ENCODE data around the gene CCDC122. TPM values are rescaled to one million over a fixed set of nuclear protein-coding genes. Genes with fewer than 3 reads are reported as not detected.

Gene CCDC122
- total RNA-seq, 6 experiments from 2014 or later = 3.9 to 6.3 (median 5.2) TPM

- Mint-ChIP-seq H3K4me1 (ENCODE audit: low read depth) (peaks cover 33% of the 10 kb centered on the region), H3K27ac (no peak overlapping the region), H3K36me3 (ENCODE audit: low read depth) (peaks cover 10% of the 10 kb centered on the region; the same call in 1 of the 2 replicates), H3K4me3 (no peak overlapping the region), H3K27me3 (ENCODE audit: insufficient read depth) (no peaks in the 10 kb centered on the region), H3K9me3 (no peaks in the 10 kb centered on the region)
- no peak for DNase-seq
- TF ChIP-seq CTCF (IDR thresholded peaks at IDR 0.05) = no peak
Measured at GRCh38 chr13:43864921-43865320, 14.6 kb downstream of the CCDC122 start.

- Mint-ChIP-seq H3K4me3 (no peak overlapping the region; the same call in 1 of the 2 replicates), H3K27ac (no peak overlapping the region; the same call in 1 of the 2 replicates), H3K4me1 (ENCODE audit: low read depth) (peaks cover 26% of the 10 kb centered on the region), H3K9me3 (no peaks in the 10 kb centered on the region), H3K27me3 (ENCODE audit: insufficient read depth) (no peaks in the 10 kb centered on the region), H3K36me3 (ENCODE audit: low read depth) (peaks cover 6% of the 10 kb centered on the region)
- no peak for TF ChIP-seq CTCF (IDR thresholded peaks at IDR 0.05)
- DNase-seq = no peak
Measured at GRCh38 chr13:43861863-43862262, 17.7 kb downstream of the CCDC122 start.

GRCh38 chr13:43852923-43853404 lies 26.6 kb downstream of the CCDC122 start:
- no peak overlapping the region for H3K4me3 Mint-ChIP-seq
- peaks cover 15% of the 10 kb centered on the region for H3K4me1 Mint-ChIP-seq (ENCODE audit: low read depth)
- no peak for TF ChIP-seq CTCF (IDR thresholded peaks at IDR 0.05)
- H3K27me3 Mint-ChIP-seq (ENCODE audit: insufficient read depth) = no peaks in the 10 kb centered on the region
- H3K9me3 Mint-ChIP-seq = peaks cover 55% of the 10 kb centered on the region
- H3K27ac Mint-ChIP-seq = no peak overlapping the region
- no peak for DNase-seq
- peaks cover 64% of the 10 kb centered on the region for H3K36me3 Mint-ChIP-seq (ENCODE audit: low read depth)

- Mint-ChIP-seq H3K27me3 (ENCODE audit: insufficient read depth) (no peaks in the 10 kb centered on the region; the same call in 1 of the 2 replicates), H3K4me1 (ENCODE audit: low read depth) (peaks cover 32% of the 10 kb centered on the region), H3K4me3 (no peak overlapping the region), H3K9me3 (peaks cover 55% of the 10 kb centered on the region), H3K36me3 (ENCODE audit: low read depth) (peaks cover 60% of the 10 kb centered on the region), H3K27ac (no peak overlapping the region)
- TF ChIP-seq CTCF (IDR thresholded peaks at IDR 0.05) = no peak
- DNase-seq = no peak
Measured at GRCh38 chr13:43850873-43851272, 28.7 kb downstream of the CCDC122 start.

- Mint-ChIP-seq H3K4me3 (no peak overlapping the region), H3K4me1 (ENCODE audit: low read depth) (peaks cover 32% of the 10 kb centered on the region), H3K36me3 (ENCODE audit: low read depth) (peaks cover 33% of the 10 kb centered on the region), H3K9me3 (peaks cover 33% of the 10 kb centered on the region), H3K27me3 (ENCODE audit: insufficient read depth) (no peaks in the 10 kb centered on the region; the same call in 1 of the 2 replicates), H3K27ac (peak overlapping the region; percentile 36)
- DNase-seq = peak; percentile 16
- TF ChIP-seq CTCF (IDR thresholded peaks at IDR 0.05) = no peak
Measured at GRCh38 chr13:43848001-43848649, 31.4 kb downstream of the CCDC122 start.
